ENCODE measurements around the gene PPP3CA. TPM values are rescaled to one million over a fixed set of nuclear protein-coding genes. Genes with fewer than 3 reads are reported as not detected.

PPP3CA gene
- total RNA-seq, 1 donor from 2014 or later, result 48.0 TPM

- ATAC-seq, result no peak
- TF ChIP-seq CTCF (IDR thresholded peaks at IDR 0.05), result no peak
- intact Hi-C loops (cut with DNase I), result no loop called here
- no peak for DNase-seq
- no peak overlapping the region for H3K4me3 ChIP-seq
- H3K4me1 ChIP-seq, result peaks cover 31% of the 10 kb centered on the region
- no peaks in the 10 kb centered on the region for H3K9me3 ChIP-seq
- no peak overlapping the region for H3K27ac ChIP-seq
- H3K27me3 ChIP-seq, result no peaks in the 10 kb centered on the region
- no peaks in the 10 kb centered on the region for H3K36me3 ChIP-seq
Measured at GRCh38 chr4:101280866-101281600, 66.3 kb downstream of the PPP3CA start.

GRCh38 chr4:101279377-101279871 lies 67.9 kb downstream of the PPP3CA start:
- Histone ChIP-seq H3K9me3 (no peaks in the 10 kb centered on the region), H3K27me3 (no peaks in the 10 kb centered on the region), H3K4me1 (peaks cover 30% of the 10 kb centered on the region), H3K4me3 (no peak overlapping the region), H3K36me3 (no peaks in the 10 kb centered on the region), H3K27ac (no peak overlapping the region)
- TF ChIP-seq CTCF (IDR thresholded peaks at IDR 0.05), result no peak
- no peak for DNase-seq
- intact Hi-C loops (cut with DNase I), result no loop called here
- peak; percentile 69 for ATAC-seq

- H3K4me3 ChIP-seq, result no peak overlapping the region
- ATAC-seq (no peak), DNase-seq (no peak)
- H3K9me3 ChIP-seq, result no peaks in the 10 kb centered on the region
- H3K36me3 ChIP-seq, result no peaks in the 10 kb centered on the region
- no peaks in the 10 kb centered on the region for H3K27me3 ChIP-seq
- peaks cover 15% of the 10 kb centered on the region for H3K4me1 ChIP-seq
- intact Hi-C loops (cut with DNase I), result no loop called here
- no peak overlapping the region for H3K27ac ChIP-seq
- no peak for TF ChIP-seq CTCF (IDR thresholded peaks at IDR 0.05)
Measured at GRCh38 chr4:101277671-101278070, 69.7 kb downstream of the PPP3CA start.

- intact Hi-C loops (cut with DNase I), result no loop called here
- Histone ChIP-seq H3K27ac (no peak overlapping the region), H3K27me3 (no peaks in the 10 kb centered on the region), H3K4me1 (peaks cover 7% of the 10 kb centered on the region), H3K36me3 (no peaks in the 10 kb centered on the region), H3K9me3 (no peaks in the 10 kb centered on the region), H3K4me3 (no peak overlapping the region)
- no peak for TF ChIP-seq CTCF (IDR thresholded peaks at IDR 0.05)
- DNase-seq, result no peak
- ATAC-seq, result no peak
Measured at GRCh38 chr4:101276661-101277060, 70.7 kb downstream of the PPP3CA start.

GRCh38 chr4:101274888-101275752 lies 72.2 kb downstream of the PPP3CA start:
- intact Hi-C loops (cut with DNase I), result no loop called here
- ATAC-seq (no peak), DNase-seq (no peak)
- Histone ChIP-seq H3K4me1 (peaks cover 13% of the 10 kb centered on the region), H3K4me3 (no peak overlapping the region), H3K9me3 (no peaks in the 10 kb centered on the region), H3K27me3 (no peaks in the 10 kb centered on the region), H3K36me3 (no peaks in the 10 kb centered on the region), H3K27ac (no peak overlapping the region)
- no peak for TF ChIP-seq CTCF (IDR thresholded peaks at IDR 0.05)
